PC-9 (cell line): ENCODE results near the gene ADCY2. TPM values are rescaled to one million over a fixed set of nuclear protein-coding genes. Genes with fewer than 3 reads are reported as not detected.

Source experiments
- BruUV-seq: library from RNA; stranded (reverse); fragments of 400-500 nt; replicated peaks from 2 replicates; lab custom pipeline; 2021; lab: Mats Ljungman, UMichigan
- CTCF ChIA-PET: fragments of 300-600 bp; sonication (Branson Sonifier 250); formaldehyde crosslinking; loops from one replicate; lab custom pipeline; 2022; ENCODE audit warnings: antibody characterized with exemption; lab: Charles Lee
- POLR2A ChIA-PET: fragments of 300-600 bp; sonication (Branson Sonifier 250); formaldehyde crosslinking; loops from one replicate; lab custom pipeline; 2022; ENCODE audit warnings: antibody characterized with exemption; ENCODE audit not compliant: unreplicated experiment; lab: Charles Lee
- DNase-seq, 2 experiments: peaks; one replicate each; pipeline versions ENCODE4 v3.0.0 to v3.0.0-alpha.2; 2015 to 2022; ENCODE audit warnings: mixed read lengths in 1 of 2
- H2AFZ ChIP-seq: fragments of 200-600 bp; sonication (generic); 2 replicates; pipeline ENCODE4 v1.8.1; 2017; ENCODE audit warnings: antibody characterized with exemption
- H3F3A ChIP-seq: fragments of 200-600 bp; sonication (generic); 2 replicates; pipeline ENCODE4 v1.8.1; 2017; ENCODE audit warnings: antibody characterized with exemption, mild to moderate bottlenecking, low read depth; ENCODE audit not compliant: insufficient read depth
- H3K27ac ChIP-seq: fragments of 200-600 bp; sonication (generic); 2 replicates; pipeline ENCODE4 v1.6.1; 2016; ENCODE audit warnings: mixed run types
- H3K27me3 ChIP-seq: fragments of 200-600 bp; sonication (generic); 2 replicates; pipeline ENCODE4 v1.6.1; 2016; ENCODE audit warnings: low read depth, mixed run types; ENCODE audit not compliant: insufficient read depth
- H3K36me3 ChIP-seq: fragments of 200-600 bp; sonication (generic); 2 replicates; pipeline ENCODE4 v1.6.1; 2016; ENCODE audit warnings: low read depth, mixed run types
- H3K4me1 ChIP-seq: fragments of 200-600 bp; sonication (generic); replicated peaks from 2 replicates; pipeline ENCODE4 v1.6.1; 2016; ENCODE audit warnings: mixed run types; ENCODE audit not compliant: insufficient read depth
- H3K4me2 ChIP-seq: fragments of 200-600 bp; sonication (generic); 2 replicates; pipeline ENCODE4 v1.6.1; 2017; ENCODE audit warnings: mixed run types
- H3K4me3 ChIP-seq: fragments of 200-600 bp; sonication (generic); 2 replicates; pipeline ENCODE4 v1.6.1; 2016; ENCODE audit warnings: mixed run types
- H3K79me2 ChIP-seq: fragments of 200-600 bp; sonication (generic); 2 replicates; pipeline ENCODE4 v1.6.1; 2017; ENCODE audit warnings: low read depth, mixed run types
- H3K9me2 ChIP-seq: fragments of 200-600 bp; sonication (generic); 2 replicates; pipeline ENCODE4 v1.8.1; 2017; ENCODE audit warnings: mild to moderate bottlenecking; ENCODE audit not compliant: insufficient read depth
- H3K9me3 ChIP-seq: fragments of 200-600 bp; sonication (generic); 2 replicates; pipeline ENCODE4 v1.8.1; 2016; ENCODE audit warnings: low read depth; ENCODE audit not compliant: insufficient read depth
- H4K20me1 ChIP-seq: fragments of 200-600 bp; sonication (generic); 2 replicates; pipeline ENCODE4 v1.8.1; 2017; ENCODE audit not compliant: insufficient read depth
- CTCF ChIP-seq: fragments of 200-600 bp; sonication (generic); conservative IDR thresholded peaks from 2 replicates; pipeline ENCODE4 v1.6.1; 2017; ENCODE audit warnings: mixed run types, antibody characterized with exemption, mild to moderate bottlenecking, moderate library complexity
- EZH2 ChIP-seq: fragments of 200-600 bp; sonication (generic); IDR thresholded peaks from 2 replicates; pipeline ENCODE4 v1.8.0; 2017; ENCODE audit warnings: antibody characterized with exemption, low read depth
- intact Hi-C: fragments of 100-400 bp; cut with micrococcal nuclease; formaldehyde crosslinking; loops from one replicate; pipeline ENCODE4 v1.10.0; 2022; ENCODE audit not compliant: unreplicated experiment
- total RNA-seq: library from RNA; stranded (reverse); gene quantifications from 2 replicates; pipeline ENCODE4 v1.2.3, GENCODE V29; 2021

The ADCY2 gene
- total RNA-seq, 1 experiment from 2014 or later, result not detected

GRCh38 chr5:7728076-7728475, 332.1 kb downstream of the ADCY2 start:
- no TSS peak for BruUV-seq
- H4K20me1 ChIP-seq, result no peaks in the 10 kb centered on the region
- no peaks in the 10 kb centered on the region for H3K9me3 ChIP-seq
- H2AFZ ChIP-seq, result no peak overlapping the region
- CTCF ChIA-PET, result interaction anchor here (0.6 kb wide), 1 partner anchor 27 kb away, joined by 3 read pairs; no protein-coding TSS in a partner anchor
- DNase-seq, result no peak
- H3K4me1 ChIP-seq, result no peaks in the 10 kb centered on the region
- no peaks in the 10 kb centered on the region for H3K79me2 ChIP-seq
- H3K9me2 ChIP-seq, result no peaks in the 10 kb centered on the region
- intact Hi-C loops, result no loop called here
- peaks cover 27% of the 10 kb centered on the region for H3K27me3 ChIP-seq
- no peak overlapping the region for H3K27ac ChIP-seq
- no peaks in the 10 kb centered on the region for H3K36me3 ChIP-seq
- no peaks in the 10 kb centered on the region for H3F3A ChIP-seq
- no peak overlapping the region for H3K4me2 ChIP-seq
- POLR2A ChIA-PET, result no interaction called here
- H3K4me3 ChIP-seq, result no peak overlapping the region
- no peak for TF ChIP-seq EZH2
- no peak for TF ChIP-seq CTCF

GRCh38 chr5:7741415-7742065, 345.6 kb downstream of the ADCY2 start:
- intact Hi-C loops, result no loop called here
- H3K36me3 ChIP-seq, result no peaks in the 10 kb centered on the region
- H4K20me1 ChIP-seq, result no peaks in the 10 kb centered on the region
- DNase-seq, result no peak
- CTCF ChIA-PET, result no interaction called here
- POLR2A ChIA-PET, result interaction anchor here (0.6 kb wide), 1 partner anchor 1156 kb away, joined by 5 read pairs; no protein-coding TSS in a partner anchor
- H3K79me2 ChIP-seq, result no peaks in the 10 kb centered on the region
- H3K4me2 ChIP-seq, result no peak overlapping the region
- H3K4me1 ChIP-seq, result no peaks in the 10 kb centered on the region
- H3K9me3 ChIP-seq, result no peaks in the 10 kb centered on the region
- no peak for TF ChIP-seq CTCF
- no peak for TF ChIP-seq EZH2
- no peaks in the 10 kb centered on the region for H3K9me2 ChIP-seq
- H3F3A ChIP-seq, result no peaks in the 10 kb centered on the region
- no peak overlapping the region for H3K27ac ChIP-seq
- H3K27me3 ChIP-seq, result peaks cover 13% of the 10 kb centered on the region
- H3K4me3 ChIP-seq, result no peak overlapping the region
- BruUV-seq, result no TSS peak
- H2AFZ ChIP-seq, result no peak overlapping the region

- no TSS peak for BruUV-seq
- H4K20me1 ChIP-seq, result no peaks in the 10 kb centered on the region
- no peak overlapping the region for H2AFZ ChIP-seq
- H3K4me2 ChIP-seq, result no peak overlapping the region
- POLR2A ChIA-PET, result interaction anchor here (0.6 kb wide), 1 partner anchor 1157 kb away, joined by 5 read pairs; no protein-coding TSS in a partner anchor
- H3K27ac ChIP-seq, result no peak overlapping the region
- H3K4me3 ChIP-seq, result no peak overlapping the region
- H3K27me3 ChIP-seq, result peaks cover 17% of the 10 kb centered on the region
- H3F3A ChIP-seq, result no peaks in the 10 kb centered on the region
- intact Hi-C loops, result no loop called here
- TF ChIP-seq CTCF, result no peak
- no peak for TF ChIP-seq EZH2
- CTCF ChIA-PET, result no interaction called here
- no peaks in the 10 kb centered on the region for H3K4me1 ChIP-seq
- H3K9me3 ChIP-seq, result no peaks in the 10 kb centered on the region
- no peaks in the 10 kb centered on the region for H3K9me2 ChIP-seq
- no peaks in the 10 kb centered on the region for H3K36me3 ChIP-seq
- no peak for DNase-seq
- no peaks in the 10 kb centered on the region for H3K79me2 ChIP-seq
Measured at GRCh38 chr5:7742241-7742656, 346.3 kb downstream of the ADCY2 start.
